ENCODE measurements around the gene KLHL34.

Gene KLHL34

DNA sequence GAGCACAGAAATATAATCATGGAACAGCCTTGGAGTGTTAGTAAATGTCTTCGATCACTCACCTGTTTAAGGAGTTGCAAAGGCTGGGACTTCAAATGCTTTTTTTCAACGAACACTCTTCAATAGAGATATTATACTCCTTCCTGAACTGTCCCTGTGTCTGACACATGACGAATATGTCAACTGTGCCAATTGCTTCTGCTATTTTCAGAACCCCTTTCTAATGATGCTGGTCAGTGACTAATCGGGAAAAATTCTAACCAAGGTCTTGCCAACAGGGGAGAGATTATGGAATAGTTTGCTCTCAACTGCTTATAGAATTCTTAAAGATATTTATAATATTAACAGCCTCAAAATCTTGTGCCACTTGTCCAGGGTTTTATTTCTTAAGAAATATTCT, 8.5 kb upstream of the KLHL34 start:
- POLR2A ChIA-PET: no interaction called here
- CTCF ChIA-PET: no interaction called here
- TF ChIP-seq, protein P1, sequence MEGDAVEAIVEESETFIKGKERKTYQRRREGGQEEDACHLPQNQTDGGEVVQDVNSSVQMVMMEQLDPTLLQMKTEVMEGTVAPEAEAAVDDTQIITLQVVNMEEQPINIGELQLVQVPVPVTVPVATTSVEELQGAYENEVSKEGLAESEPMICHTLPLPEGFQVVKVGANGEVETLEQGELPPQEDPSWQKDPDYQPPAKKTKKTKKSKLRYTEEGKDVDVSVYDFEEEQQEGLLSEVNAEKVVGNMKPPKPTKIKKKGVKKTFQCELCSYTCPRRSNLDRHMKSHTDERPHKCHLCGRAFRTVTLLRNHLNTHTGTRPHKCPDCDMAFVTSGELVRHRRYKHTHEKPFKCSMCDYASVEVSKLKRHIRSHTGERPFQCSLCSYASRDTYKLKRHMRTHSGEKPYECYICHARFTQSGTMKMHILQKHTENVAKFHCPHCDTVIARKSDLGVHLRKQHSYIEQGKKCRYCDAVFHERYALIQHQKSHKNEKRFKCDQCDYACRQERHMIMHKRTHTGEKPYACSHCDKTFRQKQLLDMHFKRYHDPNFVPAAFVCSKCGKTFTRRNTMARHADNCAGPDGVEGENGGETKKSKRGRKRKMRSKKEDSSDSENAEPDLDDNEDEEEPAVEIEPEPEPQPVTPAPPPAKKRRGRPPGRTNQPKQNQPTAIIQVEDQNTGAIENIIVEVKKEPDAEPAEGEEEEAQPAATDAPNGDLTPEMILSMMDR (IDR thresholded peaks at IDR 0.05; ENCODE audit: control extremely low read depth, extremely low read depth, low read depth, missing control alignments): no peak
- no peak for DNase-seq (ENCODE audit: extremely low spot score)

DNA sequence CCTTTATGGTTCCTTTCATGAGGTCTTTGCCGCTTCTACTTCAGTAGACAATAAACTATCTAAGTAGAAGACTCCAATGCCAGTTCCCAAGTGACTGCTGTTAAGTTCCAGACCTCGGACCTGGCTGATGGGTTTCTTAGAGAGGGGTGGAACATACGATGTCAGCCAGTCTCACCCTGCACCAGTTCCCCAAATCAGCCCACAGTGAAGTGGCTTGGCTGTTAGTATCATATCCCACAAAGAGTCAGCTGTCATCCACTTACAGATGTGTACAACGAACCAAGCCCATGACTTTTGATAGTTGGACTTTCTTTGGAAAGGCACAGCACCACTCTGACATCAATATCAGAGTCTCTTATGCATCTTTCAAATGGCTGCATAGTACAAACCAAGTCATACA, 8.1 kb upstream of the KLHL34 start:
- TF ChIP-seq, protein P1 (IDR thresholded peaks at IDR 0.05; ENCODE audit: control extremely low read depth, extremely low read depth, low read depth, missing control alignments): no peak
- ChIA-PET POLR2A (no interaction called here), CTCF (no interaction called here)
- DNase-seq (ENCODE audit: extremely low spot score): no peak

DNA sequence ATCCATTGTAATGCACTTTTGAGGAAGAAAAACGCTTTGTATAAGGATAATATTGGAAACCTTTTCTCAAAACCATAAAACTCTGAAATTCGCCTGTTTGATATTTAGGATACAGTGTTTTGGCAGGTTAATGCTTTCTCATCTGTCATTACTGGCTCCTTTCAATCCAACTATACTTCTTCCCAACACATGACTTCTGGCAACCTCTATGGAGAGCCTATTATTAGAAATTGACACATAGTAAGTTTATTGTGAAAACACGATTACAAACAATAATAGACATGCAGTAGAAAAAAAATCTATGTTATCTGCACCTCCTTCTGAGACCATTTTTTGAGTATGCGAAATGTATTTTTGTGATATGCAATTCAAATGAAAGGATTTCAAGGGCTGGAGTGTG, 4.6 kb upstream of the KLHL34 start:
- POLR2A ChIA-PET: no interaction called here
- CTCF ChIA-PET: no interaction called here
- TF ChIP-seq, protein P1 (IDR thresholded peaks at IDR 0.05; ENCODE audit: control extremely low read depth, extremely low read depth, low read depth, missing control alignments): no peak
- no peak for DNase-seq (ENCODE audit: extremely low spot score)

GRCh38 chrX:21661316-21661715, 3.2 kb upstream of the KLHL34 start:
- no peak for DNase-seq (ENCODE audit: extremely low spot score)
- TF ChIP-seq, protein P1 (IDR thresholded peaks at IDR 0.05; ENCODE audit: control extremely low read depth, extremely low read depth, low read depth, missing control alignments): no peak
- POLR2A ChIA-PET: no interaction called here
- CTCF ChIA-PET: no interaction called here

GRCh38 chrX:21660156-21660555, 2.0 kb upstream of the KLHL34 start:
- no peak for DNase-seq (ENCODE audit: extremely low spot score)
- ChIA-PET CTCF (no interaction called here), POLR2A (no interaction called here)
- TF ChIP-seq, protein P1 (IDR thresholded peaks at IDR 0.05; ENCODE audit: control extremely low read depth, extremely low read depth, low read depth, missing control alignments): no peak

GRCh38 chrX:21659320-21659719, 1.2 kb upstream of the KLHL34 start:
- CTCF ChIA-PET: no interaction called here
- TF ChIP-seq, protein P1 (IDR thresholded peaks at IDR 0.05; ENCODE audit: control extremely low read depth, extremely low read depth, low read depth, missing control alignments): no peak
- no peak for DNase-seq (ENCODE audit: extremely low spot score)
- POLR2A ChIA-PET: no interaction called here

GRCh38 chrX:21658746-21659145, 616 bp upstream of the KLHL34 start:
- no peak for DNase-seq (ENCODE audit: extremely low spot score)
- ChIA-PET POLR2A (no interaction called here), CTCF (no interaction called here)
- TF ChIP-seq, protein P1 (IDR thresholded peaks at IDR 0.05; ENCODE audit: control extremely low read depth, extremely low read depth, low read depth, missing control alignments): no peak

Measured in GM10248 (cell line).